HEK293T (cell line): ENCODE measurements around the gene TTLL6.

Experiments
- ARNT ChIP-seq: fragments of 450-650 bp; IDR thresholded peaks from 2 replicates; pipeline ENCODE4 v1.6.1; 2017; ENCODE audit warnings: mild to moderate bottlenecking
- FOXA1 ChIP-seq: fragments of 450-650 bp; IDR thresholded peaks from 2 replicates; pipeline ENCODE4 v1.6.1; 2016; ENCODE audit warnings: mild to moderate bottlenecking
- FOXK2 ChIP-seq: fragments of 450-650 bp; IDR thresholded peaks from 2 replicates; pipeline ENCODE4 v1.6.1; 2016; ENCODE audit warnings: mild to moderate bottlenecking
- FOXM1 ChIP-seq: fragments of 450-650 bp; IDR thresholded peaks from 2 replicates; pipeline ENCODE4 v1.6.1; 2017; ENCODE audit warnings: mild to moderate bottlenecking, borderline replicate concordance
- SP1 ChIP-seq: fragments of 450-650 bp; IDR thresholded peaks from 2 replicates; pipeline ENCODE4 v1.6.1; 2017

DNA sequence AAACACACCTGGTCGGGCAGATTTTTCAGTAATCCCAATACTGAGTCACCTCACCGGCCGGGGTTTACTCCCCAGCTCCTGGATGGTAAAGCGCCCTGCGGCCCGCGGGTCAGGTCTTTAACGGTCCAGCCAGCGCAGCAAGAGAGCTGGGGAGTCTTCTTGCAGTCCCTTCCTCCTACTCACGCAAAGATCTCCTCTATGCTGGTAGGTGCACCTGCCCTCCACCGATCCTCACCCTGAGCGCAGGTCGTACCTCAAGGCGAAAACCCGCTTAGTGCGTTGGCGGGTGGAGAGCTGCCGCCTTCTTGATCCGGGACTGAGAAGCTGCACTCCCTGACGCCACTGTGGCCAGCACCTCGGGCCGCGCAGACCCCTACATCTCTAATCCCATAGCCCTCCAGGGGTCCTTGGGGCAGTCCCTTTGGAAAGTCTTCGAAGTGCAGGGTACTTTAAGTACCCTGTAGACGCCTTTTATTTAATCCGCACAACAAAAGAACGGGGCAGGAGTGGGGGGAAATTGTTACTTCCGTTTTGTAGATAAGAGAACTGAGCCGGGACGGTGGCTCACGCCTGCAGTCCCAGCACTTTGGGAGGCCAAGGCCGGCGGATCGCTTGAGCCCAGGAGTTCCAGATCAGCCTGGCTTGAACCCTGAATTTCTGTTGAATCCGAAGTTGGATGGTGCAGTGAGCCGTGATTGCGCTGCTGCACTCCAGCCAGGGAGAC lies 78.1 kb downstream of the TTLL6 start:
- TF ChIP-seq SP1: no peak
- no peak for TF ChIP-seq FOXM1
- no peak for TF ChIP-seq FOXK2
- TF ChIP-seq FOXA1: no peak
- TF ChIP-seq ARNT: no peak
